ENCODE results near the gene CCDC171.
A peak's percentile ranks its signal among the peaks of the same experiment; 100 is the strongest.
"Not testable (repeated sequence)": the region's sequence is repeated elsewhere in the genome, so short reads cannot be mapped to it uniquely, and the experiment has no call there.

Gene CCDC171

GRCh38 chr9:15549611-15550010, 3.2 kb upstream of the CCDC171 start:
- no peak overlapping the region for H3K27ac ChIP-seq

DNA sequence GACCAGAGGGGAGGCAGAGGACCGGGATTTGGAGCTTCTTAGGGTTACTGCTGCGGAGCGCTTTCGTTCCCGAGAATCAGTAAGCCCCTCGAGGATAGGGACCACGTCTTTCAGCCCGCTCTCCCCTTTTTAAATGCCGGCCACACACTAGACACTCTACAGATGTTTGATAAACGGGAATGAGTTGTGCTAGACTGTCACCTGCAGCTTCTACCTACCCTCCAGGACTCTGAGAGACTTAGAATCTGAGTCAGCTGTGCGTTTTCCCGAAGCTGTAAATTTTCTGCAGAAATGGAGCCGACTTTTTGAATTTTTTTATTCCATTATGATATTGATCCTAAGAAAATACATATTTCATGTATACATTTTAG, 670 bp downstream of the CCDC171 start:
- H3K27ac ChIP-seq = peak overlapping the region; percentile 86
- no peak for DNase-seq (ENCODE audit: low read depth, low spot score)

More at GRCh38 chr9:15549611-15550010, 3.2 kb upstream of the CCDC171 start:
- no peak for DNase-seq (ENCODE audit: low read depth, low spot score)

GRCh38 chr9:15570769-15571168, 17.9 kb downstream of the CCDC171 start:
- H3K27ac ChIP-seq = no peak overlapping the region
- DNase-seq (ENCODE audit: low read depth, low spot score) = no peak

GRCh38 chr9:15572200-15572770, 19.4 kb downstream of the CCDC171 start:
- no peak for DNase-seq (ENCODE audit: low read depth, low spot score)
- H3K27ac ChIP-seq = no peak overlapping the region

- no peak overlapping the region for H3K27ac ChIP-seq
- peak; percentile 34 for DNase-seq (ENCODE audit: low read depth, low spot score)
Observed at GRCh38 chr9:15576350-15577050, 23.7 kb downstream of the CCDC171 start.

- DNase-seq (ENCODE audit: low read depth, low spot score) = no peak
- no peak overlapping the region for H3K27ac ChIP-seq
Observed at GRCh38 chr9:15578714-15579113, 25.9 kb downstream of the CCDC171 start.

DNA sequence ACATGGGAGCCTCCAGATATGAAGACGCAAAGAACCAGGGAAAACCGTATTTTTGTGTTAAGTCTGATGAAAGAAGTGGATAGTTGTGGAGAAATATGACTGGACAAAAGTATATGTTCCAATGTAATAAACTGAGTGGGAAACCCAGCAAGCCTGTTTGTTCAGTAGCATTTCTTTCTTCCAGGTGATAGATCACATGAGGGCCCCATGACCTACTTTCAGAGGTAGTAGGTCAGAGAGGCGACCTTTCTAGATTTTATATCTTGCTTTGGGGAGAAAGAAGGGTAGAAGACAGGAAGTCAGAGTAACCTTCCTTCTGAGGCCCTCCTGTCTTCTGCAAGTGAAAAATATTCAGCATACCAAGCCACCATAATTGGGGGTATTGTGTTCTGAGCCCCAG, 31.5 kb downstream of the CCDC171 start:
- no peak overlapping the region for H3K27ac ChIP-seq
- no peak for DNase-seq (ENCODE audit: low read depth, low spot score)

- no peak for DNase-seq (ENCODE audit: low read depth, low spot score)
- H3K27ac ChIP-seq = no peak overlapping the region
Observed at GRCh38 chr9:15592317-15592716, 39.5 kb downstream of the CCDC171 start.

GRCh38 chr9:15592940-15593339, 40.1 kb downstream of the CCDC171 start:
- not testable (repeated sequence) for H3K27ac ChIP-seq; DNase-seq (ENCODE audit: low read depth, low spot score)

DNA sequence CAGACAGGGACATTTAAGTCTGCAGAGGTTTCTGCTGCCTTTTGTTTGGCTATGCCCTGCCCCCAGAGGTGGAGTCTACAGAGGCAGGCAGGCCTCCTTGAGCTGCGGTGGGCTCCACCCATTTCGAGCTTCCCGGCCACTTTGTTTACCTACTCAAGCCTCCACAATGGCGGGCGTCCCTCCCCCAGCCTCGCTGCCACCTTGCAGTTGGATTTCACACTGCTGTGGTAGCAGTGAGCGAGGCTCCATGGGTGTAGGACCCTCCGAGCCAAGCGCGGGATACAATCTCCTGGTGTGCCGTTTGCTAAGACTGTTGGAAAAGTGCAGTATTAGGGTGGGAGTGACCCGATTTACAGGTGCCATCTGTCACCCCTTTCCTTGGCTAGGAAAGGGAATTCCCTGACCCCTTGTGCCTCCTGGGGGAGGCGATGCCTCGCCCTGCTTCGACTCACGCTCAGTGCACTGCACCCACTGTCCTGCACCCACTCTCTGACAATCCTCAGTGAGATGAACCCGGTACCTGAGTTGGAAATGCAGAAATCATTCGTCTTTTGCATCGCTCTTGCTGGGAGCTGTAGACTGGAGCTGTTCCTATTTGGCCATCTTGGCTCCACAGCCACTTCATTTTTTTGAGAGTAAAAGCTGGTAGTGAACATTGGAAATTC, 48.0 kb downstream of the CCDC171 start:
- not testable (repeated sequence) for H3K27ac ChIP-seq; DNase-seq (ENCODE audit: low read depth, low spot score)

DNA sequence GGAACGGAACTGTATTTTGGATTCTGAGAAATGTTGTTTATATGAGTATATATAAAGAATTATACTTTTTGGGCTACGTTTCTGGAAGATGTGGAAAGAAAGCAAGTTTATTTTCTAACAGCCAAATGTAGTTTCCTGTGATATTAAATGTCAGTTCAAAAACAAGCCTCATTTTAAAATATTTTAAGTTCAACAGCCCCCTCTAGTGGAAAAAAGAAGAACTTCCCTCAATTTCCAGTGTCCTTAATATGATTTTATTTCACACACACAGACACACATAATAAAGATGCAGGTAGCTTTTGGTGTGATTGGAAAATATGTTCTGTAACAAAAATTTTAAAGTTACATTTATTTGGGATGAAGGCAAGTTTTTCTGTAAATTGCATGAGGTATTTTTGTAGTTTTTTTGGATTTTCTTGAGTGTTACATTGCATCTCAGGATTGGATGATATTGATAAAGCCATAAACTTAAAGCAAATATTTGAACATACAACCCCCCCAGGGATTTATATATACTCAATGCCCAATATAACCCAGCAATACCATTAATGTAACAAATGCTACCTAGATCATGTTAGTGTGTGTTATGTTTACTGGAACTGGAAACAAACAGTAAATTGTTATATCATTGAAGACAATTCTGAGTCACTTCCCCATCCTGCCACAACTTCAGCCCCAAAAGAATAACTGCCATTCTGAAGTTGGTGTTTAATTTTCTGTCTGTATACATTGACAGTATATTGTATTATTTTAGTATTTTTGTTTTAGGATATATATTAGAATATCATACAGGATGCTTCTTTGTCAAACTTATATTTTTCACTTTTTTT, 54.0 kb downstream of the CCDC171 start:
- DNase-seq (ENCODE audit: low read depth, low spot score) = no peak

DNA sequence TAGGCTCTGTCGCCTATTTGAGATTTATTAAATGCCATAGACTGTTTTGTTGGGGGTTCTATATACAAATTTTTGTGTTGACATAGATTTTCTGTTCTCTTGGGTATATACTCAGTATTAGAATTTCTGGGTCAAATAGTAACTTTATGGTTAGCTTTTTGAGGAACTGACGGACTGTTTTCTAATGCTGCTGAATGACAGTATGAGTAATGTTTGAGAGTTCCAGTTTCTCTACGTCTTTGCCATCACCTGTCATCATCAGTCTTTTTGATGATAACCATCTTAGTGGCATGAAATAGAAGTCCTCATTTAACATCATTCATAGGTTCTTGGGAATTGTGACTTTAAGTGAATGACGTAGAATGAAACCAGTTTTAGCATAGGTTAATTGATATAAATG, 60.1 kb downstream of the CCDC171 start:
- no peak overlapping the region for H3K27ac ChIP-seq
- DNase-seq (ENCODE audit: low read depth, low spot score) = no peak

More for the DNA sequence above, 54.0 kb downstream of the CCDC171 start:
- no peak overlapping the region for H3K27ac ChIP-seq

DNA sequence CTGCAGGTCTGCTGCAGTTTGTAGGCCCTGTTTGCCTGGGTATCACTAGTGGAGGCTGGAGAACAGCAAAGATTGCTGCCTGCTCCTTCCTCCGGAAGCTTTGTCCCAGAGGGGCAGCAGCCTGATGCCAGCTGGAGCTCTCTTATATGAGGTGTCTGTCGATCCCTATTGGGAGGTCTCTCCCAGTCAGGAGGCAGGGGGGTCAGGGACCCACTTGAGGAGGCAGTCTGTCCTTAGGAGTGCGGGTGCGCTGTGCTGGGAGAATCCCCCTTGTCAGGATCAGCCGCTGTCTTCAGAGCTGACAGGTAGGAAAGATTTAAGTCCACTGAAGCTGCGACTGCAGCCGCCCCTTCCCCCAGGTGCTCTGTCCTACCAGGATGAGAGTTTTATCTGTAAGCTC, 64.9 kb downstream of the CCDC171 start:
- DNase-seq (ENCODE audit: low read depth, low spot score) = no peak

DNA sequence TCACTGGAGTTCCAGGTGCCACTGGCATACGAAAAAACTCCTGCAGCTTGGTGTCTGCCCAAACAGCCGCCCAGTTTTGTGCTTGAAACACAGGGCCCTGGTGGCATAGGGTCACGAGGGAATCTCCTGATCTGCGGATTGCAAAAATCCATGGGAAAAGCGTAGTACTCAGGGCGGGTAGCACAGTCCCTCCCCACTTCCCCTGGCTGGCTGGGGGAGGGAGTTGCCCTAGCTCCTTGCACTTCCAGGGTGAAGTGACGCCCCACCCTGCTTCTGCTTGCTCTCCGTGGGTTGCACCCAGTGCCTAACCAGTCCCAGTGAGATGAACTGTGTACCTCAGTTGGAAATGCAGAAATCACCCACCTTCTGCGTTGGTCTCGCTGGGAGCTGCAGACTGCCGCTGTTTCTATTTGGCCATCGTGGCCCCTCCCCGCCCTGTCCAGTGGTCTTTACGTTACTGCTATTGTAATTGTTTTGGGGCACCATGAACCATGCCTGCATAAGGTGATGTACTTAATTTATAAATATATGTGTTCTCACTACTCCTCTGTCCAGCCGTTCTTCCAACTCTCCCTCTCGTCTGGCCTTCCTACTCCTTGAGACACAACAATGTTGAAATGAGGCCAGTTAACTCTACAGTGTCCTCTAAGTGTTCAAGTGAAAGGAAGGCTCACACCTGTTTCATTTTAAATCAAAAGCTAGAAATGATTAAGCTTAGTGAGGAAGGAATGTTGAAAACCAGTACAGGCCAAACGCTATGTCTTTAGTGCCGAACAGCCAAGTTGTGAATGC, 65.9 kb downstream of the CCDC171 start:
- no peak for DNase-seq (ENCODE audit: low read depth, low spot score)

More for the DNA sequence above, 64.9 kb downstream of the CCDC171 start:
- H3K27ac ChIP-seq = no peak overlapping the region

DNA sequence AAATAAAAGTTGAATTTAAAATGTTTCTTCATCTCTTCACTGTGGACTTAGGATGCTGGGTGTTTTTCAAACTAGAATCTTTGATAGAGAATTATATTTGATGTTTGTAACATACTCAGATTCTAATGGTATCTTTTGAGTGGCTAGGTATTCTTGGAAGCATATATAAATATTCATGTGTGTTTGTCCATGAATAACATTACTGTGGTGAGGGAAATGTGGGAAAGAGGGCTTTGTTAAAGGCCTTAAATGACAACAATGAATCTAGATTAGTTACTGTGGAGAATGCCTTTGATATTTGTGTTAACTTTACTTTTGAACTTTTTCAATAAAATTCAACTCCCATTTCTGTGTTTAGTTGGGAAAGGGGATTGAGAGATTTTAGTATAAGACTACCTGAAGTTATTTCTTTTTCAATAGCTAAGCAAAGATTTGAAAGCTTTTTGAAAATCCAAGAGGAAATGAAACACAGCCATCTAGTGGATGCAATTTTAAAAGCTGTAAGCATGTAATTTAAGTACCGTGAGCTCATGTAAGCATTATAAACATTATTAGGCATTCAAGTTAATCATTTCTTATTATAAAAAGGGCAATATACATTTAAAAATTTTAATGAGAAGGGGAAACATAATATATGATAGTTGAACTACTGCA, 69.6 kb downstream of the CCDC171 start:
- no peak for DNase-seq (ENCODE audit: low read depth, low spot score)
- H3K27ac ChIP-seq = no peak overlapping the region

More for the DNA sequence above, 65.9 kb downstream of the CCDC171 start:
- no peak overlapping the region for H3K27ac ChIP-seq

DNA sequence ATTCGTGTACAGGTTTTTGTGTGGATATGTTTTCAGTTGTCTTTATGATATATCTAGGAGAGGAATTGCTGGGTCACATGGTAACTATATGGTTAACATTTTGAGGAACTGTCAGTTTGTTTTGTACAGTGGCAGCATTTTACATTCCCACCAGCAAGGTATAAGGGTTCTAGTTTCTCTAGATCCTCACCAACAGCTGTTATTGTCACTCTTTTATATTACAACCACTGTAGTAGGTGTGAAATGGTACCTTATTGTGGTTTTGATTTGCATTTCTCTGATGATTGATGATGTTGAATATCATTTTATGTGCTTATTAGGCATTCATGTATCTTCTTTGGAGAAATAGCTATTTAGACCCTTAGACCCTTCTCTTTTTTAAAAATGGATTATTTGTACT, 82.9 kb downstream of the CCDC171 start:
- DNase-seq (ENCODE audit: low read depth, low spot score) = no peak

GRCh38 chr9:15640121-15640520, 87.3 kb downstream of the CCDC171 start:
- DNase-seq (ENCODE audit: low read depth, low spot score) = no peak
- H3K27ac ChIP-seq = no peak overlapping the region

More for the DNA sequence above, 82.9 kb downstream of the CCDC171 start:
- H3K27ac ChIP-seq = no peak overlapping the region

DNA sequence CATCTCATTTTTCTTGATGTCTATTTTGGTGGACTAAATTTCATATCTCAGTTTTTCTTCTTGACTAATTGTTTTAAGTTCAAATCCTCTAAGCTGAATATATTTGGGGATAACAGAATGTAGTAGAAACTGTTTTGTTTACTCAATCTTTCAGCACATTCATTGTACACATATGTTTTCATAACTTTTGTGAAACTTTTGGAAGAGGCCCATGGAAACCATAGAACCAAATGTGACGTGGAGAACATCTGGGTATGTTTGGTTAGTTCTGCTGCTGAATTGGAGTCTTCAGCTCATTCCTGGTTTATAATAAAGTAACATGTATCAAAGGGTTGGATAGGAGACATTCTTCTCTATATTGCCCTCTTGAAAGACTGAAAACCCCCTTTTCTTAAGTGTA, 88.4 kb downstream of the CCDC171 start:
- H3K27ac ChIP-seq = no peak overlapping the region
- DNase-seq (ENCODE audit: low read depth, low spot score) = no peak

DNA sequence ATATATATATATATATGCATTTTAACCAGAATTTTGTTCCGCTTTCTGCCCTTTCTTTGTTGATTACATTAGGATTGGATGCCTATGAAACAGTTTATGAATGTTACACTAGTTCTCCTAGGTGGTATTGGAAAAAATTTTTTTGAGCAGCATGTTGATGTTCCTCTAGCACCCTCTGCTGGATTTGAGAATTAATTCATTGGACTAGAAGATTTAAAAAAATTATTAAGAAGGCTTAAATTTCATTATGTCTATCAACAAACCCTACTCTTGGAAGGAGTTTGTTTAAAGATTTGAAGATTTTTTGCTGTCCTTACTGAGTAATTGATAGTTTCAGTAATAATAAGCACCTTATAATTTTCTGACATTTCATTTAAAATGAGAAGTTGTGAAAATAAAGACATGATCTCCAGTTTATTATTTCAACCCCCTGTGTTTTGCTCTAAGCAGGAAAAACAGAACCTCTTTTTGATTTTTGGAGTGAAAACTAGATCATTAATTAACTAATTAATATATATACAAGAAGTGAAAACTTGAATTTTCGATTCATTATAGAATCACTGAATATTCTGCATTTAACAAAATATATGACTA, 89.6 kb downstream of the CCDC171 start:
- DNase-seq (ENCODE audit: low read depth, low spot score) = no peak
- H3K27ac ChIP-seq = no peak overlapping the region

Data from epithelial cell of prostate (primary cell).